Measurements from ENCODE around the gene SLC12A6.
"Not testable (repeated sequence)": the region's sequence is repeated elsewhere in the genome, so short reads cannot be mapped to it uniquely, and the experiment has no call there.

The SLC12A6 gene

DNA sequence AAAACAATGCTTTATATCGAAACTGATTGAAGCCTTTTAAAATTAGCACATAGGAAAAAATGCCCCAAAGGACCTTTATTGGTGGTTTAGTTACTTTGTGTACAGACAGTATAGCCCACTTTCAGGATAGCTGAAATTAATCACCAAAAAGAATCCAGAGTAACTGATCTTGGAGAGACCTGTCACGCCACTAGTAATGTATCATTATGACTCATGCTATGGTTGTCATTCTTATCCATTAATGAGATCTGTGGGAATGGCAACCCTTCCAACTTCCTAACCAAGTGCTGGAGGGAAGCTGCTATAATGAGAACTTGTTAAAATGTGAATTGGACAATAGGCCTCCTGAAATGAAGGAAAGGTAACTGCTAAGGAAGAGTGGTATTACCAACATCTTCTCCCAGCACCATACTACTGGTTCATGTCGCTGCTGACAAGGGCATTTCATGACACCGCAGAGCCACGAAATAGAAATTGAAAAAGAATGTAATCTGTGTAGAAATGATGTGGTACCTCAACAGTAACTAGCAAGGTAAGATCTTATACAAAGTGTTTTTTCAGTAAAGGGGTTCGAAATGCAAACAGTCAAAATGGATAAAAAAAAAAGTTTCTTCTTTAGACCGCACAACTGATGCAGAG, 119.9 kb downstream of the SLC12A6 start:
- in situ Hi-C loops (cut with MboI; ENCODE audit: low sequenced_read_pairs) = loop anchor here (10.0 kb wide), 1 partner anchor 153 kb away; no protein-coding TSS in a partner anchor

- in situ Hi-C loops (cut with MboI; ENCODE audit: low sequenced_read_pairs) = loop anchor here (10.0 kb wide), 1 partner anchor 152 kb away; no protein-coding TSS in a partner anchor
Observed at GRCh38 chr15:34216527-34217270, 120.9 kb downstream of the SLC12A6 start.

DNA sequence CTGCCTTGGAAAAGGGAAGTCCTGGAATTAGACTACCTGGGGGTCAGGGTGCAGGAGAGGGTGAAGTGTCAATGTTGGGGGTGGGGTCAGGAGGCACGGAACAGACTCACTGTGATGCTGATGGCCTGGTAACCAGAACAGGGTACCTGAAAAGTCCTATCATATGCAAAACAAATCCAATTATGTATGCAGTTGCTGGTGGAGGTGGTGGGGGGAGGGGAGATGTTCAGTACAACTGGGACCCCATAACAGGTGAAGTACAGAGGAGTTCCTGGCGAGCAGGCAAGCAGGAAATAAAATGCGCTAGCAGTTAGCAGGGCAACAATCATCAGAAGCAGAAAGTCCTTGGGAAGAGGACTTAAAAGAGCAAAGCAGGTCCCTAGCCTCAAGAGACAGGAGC, 123.4 kb downstream of the SLC12A6 start:
- in situ Hi-C loops (cut with MboI; ENCODE audit: low sequenced_read_pairs) = loop anchor here (10.0 kb wide), 1 partner anchor 149 kb away; no protein-coding TSS in a partner anchor

DNA sequence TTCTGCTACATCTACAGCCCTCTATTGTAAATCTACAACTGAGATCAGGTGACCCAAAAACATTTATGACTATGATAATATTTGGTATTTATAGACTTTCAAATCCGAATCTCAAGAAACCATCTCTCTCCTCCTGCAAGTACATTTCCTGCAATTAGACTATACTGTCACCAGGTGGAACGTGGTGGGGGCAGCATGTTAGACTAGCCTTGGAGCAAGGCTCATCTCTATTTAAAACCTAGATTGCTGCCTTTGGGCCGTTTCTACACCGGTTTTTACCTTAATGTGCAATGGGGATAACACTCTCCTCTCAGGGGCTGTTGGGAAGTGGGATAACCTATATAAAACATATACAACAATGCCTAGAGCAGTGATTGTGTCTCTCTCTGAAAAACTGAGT, 123.9 kb downstream of the SLC12A6 start:
- in situ Hi-C loops (cut with MboI; ENCODE audit: low sequenced_read_pairs) = loop anchor here (10.0 kb wide), 1 partner anchor 149 kb away; no protein-coding TSS in a partner anchor

- in situ Hi-C loops (cut with MboI; ENCODE audit: low sequenced_read_pairs) = loop anchor here (10.0 kb wide), 1 partner anchor 145 kb away; no protein-coding TSS in a partner anchor
Observed at GRCh38 chr15:34209421-34210282, 127.9 kb downstream of the SLC12A6 start, which contains the start of gene KATNBL1. Gene KATNBL1 (minus strand): TSS chr15:34210096. CDS start chr15:34163676, 46,420 bp downstream.

- in situ Hi-C loops (cut with MboI; ENCODE audit: low sequenced_read_pairs) = no loop called here
Observed at GRCh38 chr15:34206011-34206410, 131.6 kb downstream of the SLC12A6 start.

- in situ Hi-C loops (cut with MboI; ENCODE audit: low sequenced_read_pairs) = no loop called here
Observed at GRCh38 chr15:34203936-34204335, 133.6 kb downstream of the SLC12A6 start.

GRCh38 chr15:34203305-34203704, 134.3 kb downstream of the SLC12A6 start:
- in situ Hi-C loops (cut with MboI; ENCODE audit: low sequenced_read_pairs) = no loop called here

DNA sequence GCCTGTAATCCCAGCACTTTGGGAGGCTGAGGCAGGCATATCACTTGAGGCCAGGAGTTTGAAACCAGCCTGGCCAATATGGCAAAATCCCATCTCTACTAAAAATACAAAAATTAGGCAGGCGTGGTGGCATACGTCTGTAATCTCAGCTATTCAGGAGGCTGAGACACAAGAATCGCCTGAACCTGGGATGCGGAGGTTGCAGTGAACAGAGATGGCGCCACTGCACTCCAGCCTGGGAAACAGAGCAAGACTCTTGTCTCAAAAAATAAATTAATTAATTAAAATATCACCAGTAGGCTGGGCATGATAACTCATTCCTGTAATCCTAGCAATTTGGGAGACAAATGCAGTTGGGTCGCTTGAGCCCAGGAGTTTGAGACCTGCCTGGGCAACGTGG, 144.3 kb downstream of the SLC12A6 start:
- in situ Hi-C loops (cut with MboI; ENCODE audit: low sequenced_read_pairs) = not testable (repeated sequence)

- in situ Hi-C loops (cut with MboI; ENCODE audit: low sequenced_read_pairs) = no loop called here
Observed at GRCh38 chr15:34188711-34189110, 148.9 kb downstream of the SLC12A6 start.

- in situ Hi-C loops (cut with MboI; ENCODE audit: low sequenced_read_pairs) = no loop called here
Observed at GRCh38 chr15:34185666-34186065, 151.9 kb downstream of the SLC12A6 start.

GRCh38 chr15:34182942-34183341, 154.6 kb downstream of the SLC12A6 start:
- in situ Hi-C loops (cut with MboI; ENCODE audit: low sequenced_read_pairs) = no loop called here

All from HL-60/S4 (cell line).